Activated naive CD8-positive, alpha-beta T cell treated with anti-CD3 and anti-CD28 coated beads for 36 hours (primary cell): ENCODE results near the gene ZNF732. TPM values are rescaled to one million over a fixed set of nuclear protein-coding genes. Genes with fewer than 3 reads are reported as not detected.
"Not testable (repeated sequence)": the region's sequence is repeated elsewhere in the genome, so short reads cannot be mapped to it uniquely, and the experiment has no call there.

ENCODE experiments used
- DNase-seq: peaks from one replicate; pipeline ENCODE4 v3.0.0; 2021
- H3K27ac Mint-ChIP-seq: one replicate; pipeline ENCODE4 v1.8.0; 2022; ENCODE audit warnings: mild to moderate bottlenecking, moderate library complexity, mixed read lengths
- H3K27me3 Mint-ChIP-seq: one replicate; pipeline ENCODE4 v1.8.0; 2022; ENCODE audit warnings: mild to moderate bottlenecking, mixed read lengths
- H3K36me3 Mint-ChIP-seq: one replicate; pipeline ENCODE4 v1.8.0; 2021; ENCODE audit warnings: mild to moderate bottlenecking, mixed read lengths
- H3K4me1 Mint-ChIP-seq: one replicate; pipeline ENCODE4 v1.8.0; 2021; ENCODE audit warnings: mixed read lengths
- H3K4me3 Mint-ChIP-seq: one replicate; pipeline ENCODE4 v1.8.0; 2022; ENCODE audit warnings: mild to moderate bottlenecking, moderate library complexity, mixed read lengths
- H3K9me3 Mint-ChIP-seq: one replicate; pipeline ENCODE4 v1.8.0; 2022; ENCODE audit warnings: mixed read lengths
- total RNA-seq, 2 experiments: library from RNA; stranded (reverse); gene quantifications; one replicate each; pipeline ENCODE4 v1.2.3, GENCODE V29; 2021

The ZNF732 gene
- total RNA-seq, 2 experiments from 2014 or later, result 0.10 TPM; not detected in 1

GRCh38 chr4:294732-295131 is 10.5 kb downstream of the ZNF732 start:
- Mint-ChIP-seq H3K4me1 (no peaks in the 10 kb centered on the region), H3K27me3 (no peaks in the 10 kb centered on the region), H3K9me3 (peaks cover 8% of the 10 kb centered on the region), H3K36me3 (peaks cover 2% of the 10 kb centered on the region), H3K27ac (no peak overlapping the region), H3K4me3 (no peak overlapping the region)
- DNase-seq, result no peak

DNA sequence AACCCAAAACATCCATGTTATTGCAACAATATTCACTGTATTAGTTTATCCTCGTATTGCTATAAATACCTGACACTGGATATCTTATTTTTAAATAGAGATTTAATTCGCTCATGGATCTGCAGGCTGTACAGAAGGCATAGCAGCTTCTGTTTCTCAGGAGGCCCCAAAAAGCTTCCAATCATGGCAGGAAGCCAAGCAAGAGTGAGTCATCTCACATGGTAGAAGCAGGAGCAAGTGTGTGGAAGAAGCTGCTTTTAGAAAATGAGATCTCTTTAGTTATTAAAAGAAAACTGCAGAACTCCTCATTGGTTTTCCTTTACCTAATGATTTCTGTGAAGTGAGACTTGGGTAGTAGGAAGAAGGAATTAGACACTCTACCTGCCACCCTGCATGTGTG is 16.4 kb downstream of the ZNF732 start:
- Mint-ChIP-seq H3K27ac (no peak overlapping the region), H3K4me1 (no peaks in the 10 kb centered on the region), H3K36me3 (no peaks in the 10 kb centered on the region), H3K4me3 (no peak overlapping the region), H3K27me3 (no peaks in the 10 kb centered on the region), H3K9me3 (peaks cover 22% of the 10 kb centered on the region)
- DNase-seq, result no peak

DNA sequence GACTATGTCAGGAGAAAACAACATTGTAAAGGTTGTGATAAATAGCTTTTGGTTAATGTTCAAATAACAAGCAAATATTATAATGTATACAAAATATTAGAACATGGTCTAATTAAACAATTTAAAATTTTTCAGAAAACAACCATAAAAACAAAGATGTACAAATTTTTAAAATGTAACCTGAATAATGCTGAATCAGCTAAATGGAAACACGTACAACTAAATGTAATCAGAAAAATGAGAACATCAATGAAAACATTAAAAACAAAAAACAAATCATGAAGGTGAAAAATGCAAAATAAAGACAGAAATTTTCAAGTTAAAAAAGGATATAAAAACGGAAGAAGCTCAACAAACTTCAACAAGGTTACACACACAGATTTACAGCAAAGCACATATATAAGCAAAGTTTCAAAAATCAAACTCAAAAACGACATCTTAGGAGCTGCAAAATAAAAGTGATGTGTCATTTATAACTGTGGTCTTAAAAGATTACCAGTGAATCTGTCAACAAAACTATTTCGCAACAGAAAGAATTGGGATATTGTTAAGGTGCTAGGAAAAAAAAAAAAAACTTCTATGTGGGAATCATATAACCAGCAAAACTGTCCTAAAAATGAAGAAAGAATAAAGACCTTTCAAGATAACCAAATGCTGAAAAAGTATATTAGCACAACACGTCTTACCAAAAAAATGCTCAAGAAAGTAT is 31.8 kb downstream of the ZNF732 start:
- H3K27me3 Mint-ChIP-seq, result no peaks in the 10 kb centered on the region
- DNase-seq, result no peak
- no peak overlapping the region for H3K27ac Mint-ChIP-seq
- H3K9me3 Mint-ChIP-seq, result peaks cover 57% of the 10 kb centered on the region
- peaks cover 32% of the 10 kb centered on the region for H3K36me3 Mint-ChIP-seq
- H3K4me1 Mint-ChIP-seq, result no peaks in the 10 kb centered on the region
- no peak overlapping the region for H3K4me3 Mint-ChIP-seq

DNA sequence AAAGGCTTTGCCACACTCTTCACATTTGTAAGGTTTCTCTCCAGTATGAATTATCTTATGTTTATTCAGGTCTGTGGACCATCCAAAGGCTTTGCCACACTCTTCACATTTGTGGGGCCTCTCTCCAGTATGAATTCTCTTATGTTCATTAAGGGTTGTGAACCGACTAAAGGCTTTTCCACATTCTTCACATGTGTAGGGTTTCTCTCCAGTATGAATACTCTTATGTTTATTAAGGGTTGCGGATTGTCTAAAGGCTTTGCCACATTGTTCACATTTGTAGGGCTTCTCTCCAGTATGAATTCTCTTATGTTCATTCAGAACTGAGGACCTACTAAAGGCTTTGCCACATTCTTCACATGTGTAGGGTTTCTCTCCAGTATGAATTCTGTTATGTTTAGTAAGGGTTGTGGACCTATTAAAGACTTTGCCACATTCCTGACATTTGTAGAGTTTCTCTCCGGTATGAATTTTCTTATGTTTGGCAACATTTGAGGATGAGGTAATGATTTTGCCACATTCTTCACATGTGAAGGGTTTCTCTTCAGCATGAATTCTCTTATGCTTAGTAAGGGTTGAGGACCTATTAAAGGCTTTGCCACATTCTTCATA is 33.7 kb downstream of the ZNF732 start:
- Mint-ChIP-seq H3K27me3 (no peaks in the 10 kb centered on the region), H3K36me3 (peaks cover 28% of the 10 kb centered on the region), H3K9me3 (peaks cover 45% of the 10 kb centered on the region), H3K27ac (no peak overlapping the region), H3K4me1 (no peaks in the 10 kb centered on the region), H3K4me3 (no peak overlapping the region)
- DNase-seq, result no peak

DNA sequence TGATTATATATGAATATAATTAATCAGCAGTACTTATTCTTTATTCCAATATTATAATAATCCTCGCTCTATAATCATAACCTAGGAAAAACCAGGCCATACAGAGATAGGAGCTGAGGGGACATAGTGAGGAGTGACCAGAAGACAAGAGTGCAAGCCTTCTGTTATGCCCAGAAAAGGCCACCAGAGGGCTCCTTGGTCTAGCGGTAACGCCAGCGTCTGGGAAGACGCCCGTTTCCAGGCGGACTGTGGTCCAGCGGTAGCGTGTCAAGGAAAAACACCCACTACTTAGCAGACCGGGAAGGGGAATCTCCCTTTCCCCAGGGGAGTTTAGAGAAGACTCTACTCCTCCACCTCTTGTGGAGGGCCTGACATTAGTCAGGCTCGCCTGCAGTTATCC is 46.0 kb downstream of the ZNF732 start:
- H3K4me3 Mint-ChIP-seq, DNase-seq, H3K27ac Mint-ChIP-seq, H3K27me3 Mint-ChIP-seq, H3K4me1 Mint-ChIP-seq: not testable (repeated sequence)
- H3K36me3 Mint-ChIP-seq, result peaks cover 37% of the 10 kb centered on the region
- peaks cover 55% of the 10 kb centered on the region for H3K9me3 Mint-ChIP-seq

GRCh38 chr4:256492-256891 is 48.8 kb downstream of the ZNF732 start:
- H3K4me3 Mint-ChIP-seq, result no peak overlapping the region
- no peaks in the 10 kb centered on the region for H3K27me3 Mint-ChIP-seq
- H3K9me3 Mint-ChIP-seq, result peaks cover 54% of the 10 kb centered on the region
- no peak overlapping the region for H3K27ac Mint-ChIP-seq
- peaks cover 39% of the 10 kb centered on the region for H3K36me3 Mint-ChIP-seq
- no peaks in the 10 kb centered on the region for H3K4me1 Mint-ChIP-seq
- DNase-seq, result no peak

GRCh38 chr4:253936-254756 is 51.1 kb downstream of the ZNF732 start:
- H3K27me3 Mint-ChIP-seq, result no peaks in the 10 kb centered on the region

DNA sequence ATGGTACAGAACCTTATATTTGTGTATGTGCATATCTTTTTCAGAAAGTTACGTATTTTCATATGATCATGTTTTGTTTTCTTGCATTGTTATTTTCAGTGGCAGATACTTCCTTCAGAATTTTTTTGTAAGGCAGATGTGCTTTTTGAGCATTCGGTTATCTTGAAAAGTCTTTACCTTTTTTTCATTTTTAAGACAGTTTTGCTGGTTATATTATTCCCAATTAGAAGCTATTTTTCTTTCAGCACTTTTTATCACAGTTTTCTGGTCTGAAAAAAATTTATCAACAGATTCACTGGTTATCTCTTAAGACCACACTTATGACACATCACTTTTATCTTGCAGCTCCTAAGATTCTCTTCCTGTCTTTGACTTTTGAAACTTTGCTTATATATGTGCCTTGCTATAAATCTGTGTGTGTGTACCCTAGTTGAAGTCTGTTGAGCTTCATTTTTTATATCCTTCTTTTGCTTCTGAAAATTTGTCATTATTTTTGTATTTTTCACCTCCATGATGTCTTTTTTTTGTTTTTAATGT is 53.1 kb downstream of the ZNF732 start:
- Mint-ChIP-seq H3K9me3 (peaks cover 56% of the 10 kb centered on the region), H3K4me3 (no peak overlapping the region), H3K27ac (no peak overlapping the region), H3K27me3 (no peaks in the 10 kb centered on the region), H3K4me1 (no peaks in the 10 kb centered on the region), H3K36me3 (peaks cover 32% of the 10 kb centered on the region)
- no peak for DNase-seq

More at GRCh38 chr4:253936-254756, 51.1 kb downstream of the ZNF732 start:
- Mint-ChIP-seq H3K36me3 (peaks cover 29% of the 10 kb centered on the region), H3K4me3 (no peak overlapping the region), H3K4me1 (no peaks in the 10 kb centered on the region), H3K9me3 (peaks cover 44% of the 10 kb centered on the region), H3K27ac (no peak overlapping the region)
- no peak for DNase-seq

DNA sequence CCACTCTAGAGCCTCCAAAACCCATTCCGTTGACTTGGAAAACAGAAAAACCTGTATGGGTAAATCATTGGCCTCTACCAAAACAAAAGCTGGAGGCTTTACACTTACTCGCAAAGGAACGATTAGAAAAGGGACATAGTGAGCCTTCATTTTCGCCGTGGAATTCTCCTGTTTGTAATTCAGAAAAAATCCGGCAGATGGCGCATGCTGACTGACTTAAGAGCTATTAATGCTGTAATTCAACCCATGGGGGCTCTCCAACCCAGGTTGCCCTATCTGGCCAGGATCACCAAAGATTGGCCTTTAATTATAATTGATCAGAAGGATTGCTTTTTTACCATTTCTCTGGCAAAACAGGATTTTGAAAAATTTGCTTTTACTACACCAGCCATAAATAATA is 60.8 kb downstream of the ZNF732 start:
- DNase-seq, result peak; percentile 36
- Mint-ChIP-seq H3K4me1 (peaks cover 10% of the 10 kb centered on the region), H3K27ac (no peak overlapping the region), H3K4me3 (no peak overlapping the region), H3K27me3 (peaks cover 4% of the 10 kb centered on the region), H3K36me3 (peaks cover 9% of the 10 kb centered on the region), H3K9me3 (peaks cover 20% of the 10 kb centered on the region)

DNA sequence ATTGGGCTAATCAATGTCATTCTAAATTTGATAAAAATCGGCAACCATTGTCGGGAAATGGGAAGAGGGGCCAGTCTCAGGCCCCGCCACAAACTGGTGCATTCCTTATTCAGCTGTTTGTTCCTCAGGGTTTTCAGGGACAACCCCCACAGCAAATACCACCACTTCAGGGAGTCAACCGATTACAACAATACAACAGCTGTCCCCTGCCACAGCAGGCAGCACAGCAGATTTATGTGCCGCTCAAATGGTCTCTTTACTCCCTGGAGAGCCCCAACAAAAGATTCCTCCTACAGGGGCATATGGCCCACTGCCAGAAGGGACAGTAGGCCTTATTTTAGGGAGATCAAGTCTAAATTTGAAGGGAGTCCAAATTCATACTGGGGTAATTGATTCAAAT is 61.8 kb downstream of the ZNF732 start:
- peaks cover 6% of the 10 kb centered on the region for H3K36me3 Mint-ChIP-seq
- no peak for DNase-seq
- H3K9me3 Mint-ChIP-seq, result peaks cover 13% of the 10 kb centered on the region
- H3K4me1 Mint-ChIP-seq, result peaks cover 10% of the 10 kb centered on the region
- peaks cover 4% of the 10 kb centered on the region for H3K27me3 Mint-ChIP-seq
- no peak overlapping the region for H3K27ac Mint-ChIP-seq
- no peak overlapping the region for H3K4me3 Mint-ChIP-seq

DNA sequence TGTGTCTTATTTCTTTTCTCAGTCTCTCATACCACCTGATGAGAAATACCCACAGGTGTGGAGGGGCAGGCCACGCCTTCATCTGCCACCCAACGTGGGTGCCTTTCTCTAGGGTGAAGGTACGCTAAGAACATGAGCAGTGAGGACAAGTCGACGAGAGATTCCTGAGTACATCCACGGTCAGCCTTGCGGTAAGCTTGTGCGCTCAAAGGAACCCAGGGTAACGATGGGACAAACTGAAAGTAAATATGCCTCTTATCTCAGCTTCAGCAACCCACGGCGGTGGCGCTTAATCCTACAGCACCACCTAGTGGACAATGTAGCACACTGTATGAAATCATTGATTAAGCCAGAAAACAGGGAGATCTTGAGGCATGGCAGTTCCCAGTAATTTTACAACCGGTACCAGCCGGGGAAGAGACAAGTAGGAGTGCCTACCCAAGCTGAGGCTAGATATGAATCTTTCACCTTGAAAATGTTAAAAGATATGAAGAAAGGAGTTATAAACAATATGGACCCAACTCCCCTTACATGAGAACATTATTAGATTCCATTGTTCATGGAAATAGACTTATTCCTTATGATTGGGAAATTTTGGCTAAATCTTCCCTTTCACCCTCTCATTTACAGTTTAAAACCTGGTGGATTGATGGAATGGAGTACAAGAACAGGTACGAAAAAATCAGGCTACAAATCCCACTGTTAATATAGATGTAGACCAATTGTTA is 63.0 kb downstream of the ZNF732 start:
- Mint-ChIP-seq H3K36me3 (peaks cover 6% of the 10 kb centered on the region), H3K4me1 (peaks cover 10% of the 10 kb centered on the region), H3K27ac (peak overlapping the region; percentile 80)

DNA sequence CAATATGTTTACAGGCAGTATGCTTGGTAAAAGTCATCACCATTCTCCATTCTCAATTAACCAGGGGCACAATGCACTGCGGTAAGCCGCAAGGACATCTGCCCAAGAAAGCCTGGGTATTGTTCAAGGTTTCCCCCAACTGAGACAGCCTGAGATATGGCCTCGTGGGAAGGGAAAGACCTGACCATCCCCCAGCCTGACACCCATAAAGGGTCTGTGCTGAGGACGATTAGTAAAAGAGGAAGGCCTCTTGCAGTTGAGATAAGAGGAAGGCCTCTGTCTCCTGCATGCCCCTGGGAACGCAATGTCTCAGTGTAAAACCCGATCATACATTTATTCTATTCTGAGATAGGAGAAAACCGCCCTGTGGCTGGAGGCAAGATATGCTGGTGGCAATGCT is 63.9 kb downstream of the ZNF732 start:
- not testable (repeated sequence) for DNase-seq, H3K27me3 Mint-ChIP-seq, H3K27ac Mint-ChIP-seq, H3K9me3 Mint-ChIP-seq, H3K36me3 Mint-ChIP-seq
- H3K4me3 Mint-ChIP-seq, result peak overlapping the region; percentile 80
- H3K4me1 Mint-ChIP-seq, result peaks cover 10% of the 10 kb centered on the region

More for the DNA sequence above, 63.0 kb downstream of the ZNF732 start:
- peak; percentile 64 for DNase-seq
- Mint-ChIP-seq H3K27me3 (peaks cover 4% of the 10 kb centered on the region), H3K4me3 (peak overlapping the region; percentile 80), H3K9me3 (peaks cover 5% of the 10 kb centered on the region)

- DNase-seq, result no peak
- Mint-ChIP-seq H3K4me1 (peaks cover 1% of the 10 kb centered on the region), H3K4me3 (no peak overlapping the region), H3K9me3 (peaks cover 4% of the 10 kb centered on the region), H3K27me3 (no peaks in the 10 kb centered on the region), H3K27ac (no peak overlapping the region), H3K36me3 (peaks cover under 1% of the 10 kb centered on the region)
These were observed 69.2 kb downstream of the ZNF732 start for GRCh38 chr4:236028-236427.

DNA sequence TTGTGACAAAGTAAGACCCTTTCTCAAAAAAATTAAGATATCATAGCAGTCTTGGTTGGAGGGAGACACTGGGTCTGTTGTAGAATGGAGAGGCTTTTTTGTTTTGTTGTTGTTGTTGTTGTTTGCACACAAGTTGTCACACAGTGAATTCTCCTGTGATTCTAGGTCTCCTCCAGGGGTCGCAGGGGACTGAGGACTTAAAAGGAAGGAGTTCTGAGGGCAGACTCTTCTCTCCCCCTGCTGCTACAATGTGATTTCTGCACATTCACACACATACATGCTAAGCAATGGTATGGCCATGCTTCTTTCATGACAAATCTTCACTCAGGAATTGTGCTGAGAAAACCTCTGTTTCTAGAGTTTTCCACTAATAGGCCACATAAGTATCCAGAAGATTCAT is 71.1 kb downstream of the ZNF732 start:
- no peak for DNase-seq
- no peak overlapping the region for H3K4me3 Mint-ChIP-seq
- H3K27me3 Mint-ChIP-seq, result no peaks in the 10 kb centered on the region
- no peak overlapping the region for H3K27ac Mint-ChIP-seq
- peaks cover 13% of the 10 kb centered on the region for H3K9me3 Mint-ChIP-seq
- H3K4me1 Mint-ChIP-seq, result peaks cover 1% of the 10 kb centered on the region
- H3K36me3 Mint-ChIP-seq, result peaks cover 2% of the 10 kb centered on the region
